NB4 (cell line): Measurements from ENCODE around the gene PAGE2.
"Not testable (repeated sequence)": the region's sequence is repeated elsewhere in the genome, so short reads cannot be mapped to it uniquely, and the experiment has no call there.

ENCODE experiments used
- DNase-seq: peaks from one replicate; pipeline ENCODE4 v3.0.0; 2010; ENCODE audit warnings: low read depth
- H3K4me3 ChIP-seq: one replicate; pipeline ENCODE4 v1.5.1; 2011; ENCODE audit warnings: mild to moderate bottlenecking, low read depth, low read length, moderate library complexity
- CTCF ChIP-seq: IDR thresholded peaks from one replicate; pipeline ENCODE4 v1.5.1; 2012; ENCODE audit warnings: low read depth, low read length
- POLR2A ChIP-seq: IDR thresholded peaks from 2 replicates; pipeline ENCODE4 v1.6.1; 2011; ENCODE audit warnings: mild to moderate bottlenecking; ENCODE audit not compliant: insufficient read length; ENCODE audit errors: extremely low read depth

PAGE2 gene

GRCh38 chrX:55135171-55135570 is 46.4 kb downstream of the PAGE2 start:
- no peak overlapping the region for H3K4me3 ChIP-seq
- DNase-seq: peak; percentile 22

GRCh38 chrX:55140800-55141199 is 52.0 kb downstream of the PAGE2 start:
- H3K4me3 ChIP-seq, DNase-seq: not testable (repeated sequence)

More at GRCh38 chrX:55135171-55135570, 46.4 kb downstream of the PAGE2 start:
- TF ChIP-seq POLR2A: no peak
- TF ChIP-seq CTCF: peak; percentile 19
